WTC11 (cell line): ENCODE results near the gene THEM5. TPM values are rescaled to one million over a fixed set of nuclear protein-coding genes. Genes with fewer than 3 reads are reported as not detected.
"Not testable (repeated sequence)": the region's sequence is repeated elsewhere in the genome, so short reads cannot be mapped to it uniquely, and the experiment has no call there.

Experiments
- ATAC-seq: fragments of 200-7000 bp; cut with Tn5 transposase; 2 replicates; pipeline ENCODE4 v1.10.0; 2021; ENCODE audit warnings: mild to moderate bottlenecking, moderate library complexity
- CTCF ChIA-PET: fragments of 300-600 bp; sonication (Branson Sonifier 250); formaldehyde crosslinking; loops from one replicate; lab custom pipeline; 2021; ENCODE audit warnings: antibody characterized with exemption; lab: Charles Lee
- POLR2A ChIA-PET: fragments of 350-600 bp; sonication (Branson Sonifier 250); formaldehyde crosslinking; loops from one replicate; lab custom pipeline; 2021; ENCODE audit warnings: antibody characterized with exemption; lab: Charles Lee
- DNase-seq: peaks from one replicate; pipeline ENCODE4 v3.0.0; 2021; ENCODE audit warnings: low spot score
- H3K27ac Mint-ChIP-seq: 2 replicates; pipeline ENCODE4 v1.8.0; 2021; ENCODE audit warnings: mixed read lengths
- H3K27me3 Mint-ChIP-seq: 2 replicates; pipeline ENCODE4 v1.8.0; 2021; ENCODE audit warnings: low read depth, mild to moderate bottlenecking, moderate library complexity, mixed read lengths
- H3K36me3 Mint-ChIP-seq: 2 replicates; pipeline ENCODE4 v1.8.0; 2021; ENCODE audit warnings: mixed read lengths
- H3K4me1 Mint-ChIP-seq: 2 replicates; pipeline ENCODE4 v1.8.0; 2022; ENCODE audit warnings: mixed read lengths
- H3K4me3 Mint-ChIP-seq: 2 replicates; pipeline ENCODE4 v1.8.0; 2021; ENCODE audit warnings: mild to moderate bottlenecking, moderate library complexity, mixed read lengths
- H3K9me3 Mint-ChIP-seq: 2 replicates; pipeline ENCODE4 v1.8.0; 2021; ENCODE audit warnings: mixed read lengths
- AFF4 ChIP-seq: sonication (generic); formaldehyde crosslinking; IDR thresholded peaks from 2 replicates; pipeline ENCODE4 v1.8.1; 2023; ENCODE audit warnings: mild to moderate bottlenecking, missing genetic modification reagents, borderline replicate concordance
- FOXP4 ChIP-seq: sonication (generic); formaldehyde crosslinking; IDR thresholded peaks from 2 replicates; pipeline ENCODE4 v1.8.0; 2022; ENCODE audit warnings: mild to moderate bottlenecking, missing genetic modification reagents
- JAZF1 ChIP-seq: fragments of 250-450 bp; sonication (Bioruptor Pico); IDR thresholded peaks from 2 replicates; pipeline ENCODE4 v1.9.0; 2021; ENCODE audit warnings: moderate library complexity, mild to moderate bottlenecking, inconsistent platforms
- OVOL2 ChIP-seq: fragments of 250-450 bp; sonication (Bioruptor Pico); IDR thresholded peaks from 2 replicates; pipeline ENCODE4 v1.9.0; 2021; ENCODE audit warnings: mild to moderate bottlenecking, borderline replicate concordance
- RELA ChIP-seq: sonication (generic); formaldehyde crosslinking; IDR thresholded peaks from 2 replicates; pipeline ENCODE4 v1.8.1; 2022; ENCODE audit warnings: missing genetic modification reagents, mild to moderate bottlenecking, borderline replicate concordance
- SMAD4 ChIP-seq: sonication (generic); formaldehyde crosslinking; IDR thresholded peaks from 2 replicates; pipeline ENCODE4 v1.8.0; 2022; ENCODE audit warnings: mild to moderate bottlenecking, missing genetic modification reagents
- USF2 ChIP-seq: sonication (generic); formaldehyde crosslinking; IDR thresholded peaks from 2 replicates; pipeline ENCODE4 v1.8.1; 2023; ENCODE audit warnings: mild to moderate bottlenecking, missing genetic modification reagents, moderate library complexity
- ZNF121 ChIP-seq: sonication (generic); formaldehyde crosslinking; IDR thresholded peaks from 2 replicates; pipeline ENCODE4 v1.8.0; 2023; ENCODE audit warnings: missing genetic modification reagents
- ZNF263 ChIP-seq: sonication (generic); formaldehyde crosslinking; IDR thresholded peaks from 2 replicates; pipeline ENCODE4 v1.8.1; 2022; ENCODE audit warnings: low read depth, mild to moderate bottlenecking, moderate library complexity, missing genetic modification reagents
- ZNF671 ChIP-seq: fragments of 250-450 bp; sonication (Bioruptor Pico); IDR thresholded peaks from 2 replicates; pipeline ENCODE4 v1.8.0; 2021; ENCODE audit warnings: mild to moderate bottlenecking
- total RNA-seq: library from RNA; stranded (reverse); gene quantifications from 3 replicates; pipeline ENCODE4 v1.2.3, GENCODE V29; 2021
- TF ChIP-seq, protein P1 (sequence below): sonication (generic); formaldehyde crosslinking; IDR thresholded peaks from 2 replicates; pipeline ENCODE4 v1.8.0; 2023; ENCODE audit warnings: missing genetic modification reagents, mild to moderate bottlenecking, borderline replicate concordance
- TF ChIP-seq, protein P2 (sequence below): sonication (generic); formaldehyde crosslinking; IDR thresholded peaks from 2 replicates; pipeline ENCODE4 v1.8.1; 2023; ENCODE audit warnings: mild to moderate bottlenecking, missing genetic modification reagents

THEM5 gene
- total RNA-seq, 1 experiment from 2014 or later = not detected

DNA sequence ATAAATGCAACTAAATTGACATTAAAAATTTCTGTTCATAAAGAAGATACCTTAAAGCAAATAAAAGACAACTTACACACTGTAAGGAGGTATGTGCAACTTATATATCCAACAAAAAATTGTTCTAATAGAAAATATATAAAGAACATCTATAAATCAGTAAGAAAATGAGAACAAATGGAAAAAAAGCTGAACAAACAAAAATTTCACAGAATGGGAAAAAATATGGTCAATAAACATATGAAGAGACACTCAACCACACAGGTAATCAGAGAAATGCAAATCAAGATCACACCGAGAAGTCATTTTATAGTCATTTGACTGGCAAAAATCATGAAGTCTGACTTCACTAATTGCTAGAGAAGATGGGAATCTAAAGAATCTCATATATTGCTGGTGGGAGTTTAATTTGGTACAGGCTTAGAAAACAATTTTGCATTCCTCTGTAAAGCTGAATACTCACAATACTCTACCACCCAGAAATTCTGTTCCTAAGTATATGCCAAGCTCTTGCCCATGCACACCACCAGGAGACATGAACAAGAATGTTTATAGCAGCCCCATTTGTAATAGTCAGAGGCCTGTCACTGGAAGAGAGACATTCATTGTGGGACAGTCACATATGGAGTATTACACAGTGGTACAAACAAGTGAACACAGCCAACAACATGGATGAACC is 22.0 kb upstream of the THEM5 start:
- no peak overlapping the region for H3K4me3 Mint-ChIP-seq
- no peaks in the 10 kb centered on the region for H3K9me3 Mint-ChIP-seq
- POLR2A ChIA-PET = no interaction called here
- DNase-seq (no peak), ATAC-seq (no peak)
- TF ChIP-seq AFF4 = no peak
- TF ChIP-seq ZNF263 (CRISPR knock-in tag) = no peak
- TF ChIP-seq ZNF671 (CRISPR knock-in tag) = no peak
- TF ChIP-seq, protein P1, sequence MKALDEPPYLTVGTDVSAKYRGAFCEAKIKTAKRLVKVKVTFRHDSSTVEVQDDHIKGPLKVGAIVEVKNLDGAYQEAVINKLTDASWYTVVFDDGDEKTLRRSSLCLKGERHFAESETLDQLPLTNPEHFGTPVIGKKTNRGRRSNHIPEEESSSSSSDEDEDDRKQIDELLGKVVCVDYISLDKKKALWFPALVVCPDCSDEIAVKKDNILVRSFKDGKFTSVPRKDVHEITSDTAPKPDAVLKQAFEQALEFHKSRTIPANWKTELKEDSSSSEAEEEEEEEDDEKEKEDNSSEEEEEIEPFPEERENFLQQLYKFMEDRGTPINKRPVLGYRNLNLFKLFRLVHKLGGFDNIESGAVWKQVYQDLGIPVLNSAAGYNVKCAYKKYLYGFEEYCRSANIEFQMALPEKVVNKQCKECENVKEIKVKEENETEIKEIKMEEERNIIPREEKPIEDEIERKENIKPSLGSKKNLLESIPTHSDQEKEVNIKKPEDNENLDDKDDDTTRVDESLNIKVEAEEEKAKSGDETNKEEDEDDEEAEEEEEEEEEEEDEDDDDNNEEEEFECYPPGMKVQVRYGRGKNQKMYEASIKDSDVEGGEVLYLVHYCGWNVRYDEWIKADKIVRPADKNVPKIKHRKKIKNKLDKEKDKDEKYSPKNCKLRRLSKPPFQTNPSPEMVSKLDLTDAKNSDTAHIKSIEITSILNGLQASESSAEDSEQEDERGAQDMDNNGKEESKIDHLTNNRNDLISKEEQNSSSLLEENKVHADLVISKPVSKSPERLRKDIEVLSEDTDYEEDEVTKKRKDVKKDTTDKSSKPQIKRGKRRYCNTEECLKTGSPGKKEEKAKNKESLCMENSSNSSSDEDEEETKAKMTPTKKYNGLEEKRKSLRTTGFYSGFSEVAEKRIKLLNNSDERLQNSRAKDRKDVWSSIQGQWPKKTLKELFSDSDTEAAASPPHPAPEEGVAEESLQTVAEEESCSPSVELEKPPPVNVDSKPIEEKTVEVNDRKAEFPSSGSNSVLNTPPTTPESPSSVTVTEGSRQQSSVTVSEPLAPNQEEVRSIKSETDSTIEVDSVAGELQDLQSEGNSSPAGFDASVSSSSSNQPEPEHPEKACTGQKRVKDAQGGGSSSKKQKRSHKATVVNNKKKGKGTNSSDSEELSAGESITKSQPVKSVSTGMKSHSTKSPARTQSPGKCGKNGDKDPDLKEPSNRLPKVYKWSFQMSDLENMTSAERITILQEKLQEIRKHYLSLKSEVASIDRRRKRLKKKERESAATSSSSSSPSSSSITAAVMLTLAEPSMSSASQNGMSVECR (CRISPR knock-in tag) = no peak
- no peak for TF ChIP-seq ZNF121 (CRISPR knock-in tag)
- TF ChIP-seq OVOL2 (CRISPR knock-in tag) = no peak
- TF ChIP-seq USF2 (CRISPR knock-in tag) = no peak
- no peak for TF ChIP-seq FOXP4 (CRISPR knock-in tag)
- TF ChIP-seq RELA = no peak
- TF ChIP-seq, protein P2, sequence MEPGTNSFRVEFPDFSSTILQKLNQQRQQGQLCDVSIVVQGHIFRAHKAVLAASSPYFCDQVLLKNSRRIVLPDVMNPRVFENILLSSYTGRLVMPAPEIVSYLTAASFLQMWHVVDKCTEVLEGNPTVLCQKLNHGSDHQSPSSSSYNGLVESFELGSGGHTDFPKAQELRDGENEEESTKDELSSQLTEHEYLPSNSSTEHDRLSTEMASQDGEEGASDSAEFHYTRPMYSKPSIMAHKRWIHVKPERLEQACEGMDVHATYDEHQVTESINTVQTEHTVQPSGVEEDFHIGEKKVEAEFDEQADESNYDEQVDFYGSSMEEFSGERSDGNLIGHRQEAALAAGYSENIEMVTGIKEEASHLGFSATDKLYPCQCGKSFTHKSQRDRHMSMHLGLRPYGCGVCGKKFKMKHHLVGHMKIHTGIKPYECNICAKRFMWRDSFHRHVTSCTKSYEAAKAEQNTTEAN (CRISPR knock-in tag) = no peak
- no peak for TF ChIP-seq JAZF1
- TF ChIP-seq SMAD4 (CRISPR knock-in tag) = no peak
- TF ChIP-seq, all 79 proteins: peak for 0
- H3K4me1 Mint-ChIP-seq = peaks cover 11% of the 10 kb centered on the region
- H3K27me3 Mint-ChIP-seq = no peaks in the 10 kb centered on the region
- peaks cover 4% of the 10 kb centered on the region; the same call in 1 of the 2 replicates for H3K36me3 Mint-ChIP-seq
- no peak overlapping the region for H3K27ac Mint-ChIP-seq
- CTCF ChIA-PET = interaction anchor here (1.7 kb wide), 1 partner anchor 126 kb away, joined by 8 read pairs; no protein-coding TSS in a partner anchor

DNA sequence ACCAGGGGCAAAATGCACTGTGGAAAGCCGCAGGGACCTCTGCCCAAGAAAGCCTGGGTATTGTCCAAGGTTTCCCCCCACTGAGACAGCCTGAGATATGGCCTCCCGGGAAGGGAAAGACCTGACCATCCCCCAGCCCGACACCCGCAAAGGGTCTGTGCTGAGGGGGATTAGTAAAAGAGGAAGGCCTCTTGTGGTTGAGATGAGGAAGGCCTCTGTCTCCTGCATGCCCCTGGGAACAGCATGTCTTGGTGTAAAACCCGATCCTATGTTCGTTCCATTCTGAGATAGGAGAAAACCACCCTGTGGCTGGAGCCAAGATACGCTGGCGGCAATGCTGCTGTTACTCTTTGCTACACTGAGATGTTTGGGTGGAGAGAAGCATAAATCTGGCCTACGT is 19.3 kb upstream of the THEM5 start:
- H3K36me3 Mint-ChIP-seq, H3K27me3 Mint-ChIP-seq, POLR2A ChIA-PET, H3K4me3 Mint-ChIP-seq, CTCF ChIA-PET, H3K27ac Mint-ChIP-seq, H3K9me3 Mint-ChIP-seq, DNase-seq: not testable (repeated sequence)
- ATAC-seq = 0 out of 2 replicates have a peak, but pooled peaks have one; percentile 36
- H3K4me1 Mint-ChIP-seq = peaks cover 11% of the 10 kb centered on the region
